ENCODE measurements around the gene SLC5A11.

The SLC5A11 gene

DNA sequence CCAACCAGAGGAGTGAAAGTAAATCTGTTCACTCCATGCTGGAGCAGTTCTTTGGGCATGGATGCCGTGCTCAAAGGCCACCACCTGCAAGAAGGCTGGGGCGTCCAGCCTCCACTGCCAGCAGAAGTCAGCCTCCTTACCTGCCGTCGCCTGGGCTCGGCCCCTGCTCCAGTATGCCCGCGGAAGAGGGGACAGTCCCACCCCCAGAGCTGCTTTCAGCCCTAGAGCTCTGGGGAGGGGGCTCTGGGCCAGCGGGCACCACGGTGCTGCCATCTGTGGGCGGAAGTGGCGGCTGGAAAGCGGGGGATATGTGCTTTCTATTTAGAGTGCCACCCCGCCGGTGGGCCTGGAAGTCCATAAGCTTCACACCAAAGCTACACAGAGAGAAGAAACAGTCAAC, 93.5 kb downstream of the SLC5A11 start:
- Histone ChIP-seq H3K4me3 (IDR thresholded peaks at IDR 0.05; ENCODE audit: insufficient read depth, low read depth, low read length) (no peak overlapping the region), H3K27me3 (ENCODE audit: insufficient read depth, low read depth) (no peaks in the 10 kb centered on the region), H3K79me2 (ENCODE audit: insufficient read depth, low read depth) (no peaks in the 10 kb centered on the region), H3K4me2 (no peak overlapping the region), H4K20me1 (ENCODE audit: insufficient read depth) (no peaks in the 10 kb centered on the region), H3K9ac (no peak overlapping the region), H3K4me1 (ENCODE audit: low read depth, poor library complexity, severe bottlenecking) (no peaks in the 10 kb centered on the region), H2AFZ (ENCODE audit: low read depth) (no peak overlapping the region), H3K27ac (no peak overlapping the region), H3K36me3 (ENCODE audit: insufficient read depth) (no peaks in the 10 kb centered on the region)
- TF ChIP-seq, protein P1, sequence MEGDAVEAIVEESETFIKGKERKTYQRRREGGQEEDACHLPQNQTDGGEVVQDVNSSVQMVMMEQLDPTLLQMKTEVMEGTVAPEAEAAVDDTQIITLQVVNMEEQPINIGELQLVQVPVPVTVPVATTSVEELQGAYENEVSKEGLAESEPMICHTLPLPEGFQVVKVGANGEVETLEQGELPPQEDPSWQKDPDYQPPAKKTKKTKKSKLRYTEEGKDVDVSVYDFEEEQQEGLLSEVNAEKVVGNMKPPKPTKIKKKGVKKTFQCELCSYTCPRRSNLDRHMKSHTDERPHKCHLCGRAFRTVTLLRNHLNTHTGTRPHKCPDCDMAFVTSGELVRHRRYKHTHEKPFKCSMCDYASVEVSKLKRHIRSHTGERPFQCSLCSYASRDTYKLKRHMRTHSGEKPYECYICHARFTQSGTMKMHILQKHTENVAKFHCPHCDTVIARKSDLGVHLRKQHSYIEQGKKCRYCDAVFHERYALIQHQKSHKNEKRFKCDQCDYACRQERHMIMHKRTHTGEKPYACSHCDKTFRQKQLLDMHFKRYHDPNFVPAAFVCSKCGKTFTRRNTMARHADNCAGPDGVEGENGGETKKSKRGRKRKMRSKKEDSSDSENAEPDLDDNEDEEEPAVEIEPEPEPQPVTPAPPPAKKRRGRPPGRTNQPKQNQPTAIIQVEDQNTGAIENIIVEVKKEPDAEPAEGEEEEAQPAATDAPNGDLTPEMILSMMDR (conservative IDR thresholded peaks at IDR 0.05; ENCODE audit: low read depth, low read length): no peak

DNA sequence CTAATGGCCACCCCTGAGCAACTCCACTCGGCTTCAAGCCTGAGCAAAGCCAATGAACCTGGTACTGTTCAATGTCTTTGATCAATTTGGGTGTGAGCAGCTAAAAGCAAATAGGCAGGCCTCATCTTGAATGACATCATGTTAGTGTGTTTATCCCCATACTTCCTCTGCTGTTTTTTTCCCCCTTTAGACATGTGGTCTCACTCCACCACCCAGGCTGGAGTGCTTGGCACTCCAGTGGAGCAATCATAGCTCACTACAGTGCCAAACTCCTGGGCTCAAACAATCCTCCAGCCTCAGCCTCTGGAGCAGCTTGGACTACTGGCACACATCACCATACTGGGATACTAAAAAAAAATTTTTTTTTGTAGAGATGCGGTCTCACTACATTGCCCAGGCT, 94.0 kb downstream of the SLC5A11 start:
- Histone ChIP-seq H3K4me3 (IDR thresholded peaks at IDR 0.05; ENCODE audit: insufficient read depth, low read depth, low read length) (no peak overlapping the region), H3K36me3 (ENCODE audit: insufficient read depth) (no peaks in the 10 kb centered on the region), H3K79me2 (ENCODE audit: insufficient read depth, low read depth) (no peaks in the 10 kb centered on the region), H3K9ac (no peak overlapping the region), H4K20me1 (ENCODE audit: insufficient read depth) (no peaks in the 10 kb centered on the region), H3K27me3 (ENCODE audit: insufficient read depth, low read depth) (no peaks in the 10 kb centered on the region), H2AFZ (ENCODE audit: low read depth) (no peak overlapping the region), H3K4me1 (ENCODE audit: low read depth, poor library complexity, severe bottlenecking) (no peaks in the 10 kb centered on the region), H3K4me2 (no peak overlapping the region), H3K27ac (no peak overlapping the region)
- TF ChIP-seq, protein P1 (conservative IDR thresholded peaks at IDR 0.05; ENCODE audit: low read depth, low read length): no peak

DNA sequence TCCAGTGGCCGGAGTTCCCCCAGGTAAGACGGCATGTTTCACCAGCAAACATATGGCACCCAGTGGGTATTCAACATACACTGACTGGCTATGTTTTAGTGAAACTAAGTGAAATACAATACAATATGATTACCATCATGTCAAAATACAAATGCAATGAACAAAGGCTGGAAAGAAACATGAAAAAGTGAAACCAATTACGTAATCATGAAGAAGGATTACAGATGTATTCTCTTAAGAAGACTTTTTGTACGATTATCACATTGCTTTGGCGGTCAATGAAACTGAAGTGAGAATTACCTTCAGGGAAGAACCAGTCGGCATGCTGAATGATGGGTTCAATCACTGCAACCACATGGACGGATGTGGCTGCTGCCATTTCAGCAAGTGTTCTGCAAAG, 97.7 kb downstream of the SLC5A11 start:
- Histone ChIP-seq H4K20me1 (ENCODE audit: insufficient read depth) (no peaks in the 10 kb centered on the region), H3K4me2 (no peak overlapping the region), H3K27me3 (ENCODE audit: insufficient read depth, low read depth) (no peaks in the 10 kb centered on the region), H3K36me3 (ENCODE audit: insufficient read depth) (no peaks in the 10 kb centered on the region), H3K9ac (no peak overlapping the region), H3K79me2 (ENCODE audit: insufficient read depth, low read depth) (no peaks in the 10 kb centered on the region), H2AFZ (ENCODE audit: low read depth) (no peak overlapping the region), H3K4me3 (IDR thresholded peaks at IDR 0.05; ENCODE audit: insufficient read depth, low read depth, low read length) (no peak overlapping the region), H3K4me1 (ENCODE audit: low read depth, poor library complexity, severe bottlenecking) (no peaks in the 10 kb centered on the region), H3K27ac (no peak overlapping the region)
- TF ChIP-seq, protein P1 (conservative IDR thresholded peaks at IDR 0.05; ENCODE audit: low read depth, low read length): no peak

DNA sequence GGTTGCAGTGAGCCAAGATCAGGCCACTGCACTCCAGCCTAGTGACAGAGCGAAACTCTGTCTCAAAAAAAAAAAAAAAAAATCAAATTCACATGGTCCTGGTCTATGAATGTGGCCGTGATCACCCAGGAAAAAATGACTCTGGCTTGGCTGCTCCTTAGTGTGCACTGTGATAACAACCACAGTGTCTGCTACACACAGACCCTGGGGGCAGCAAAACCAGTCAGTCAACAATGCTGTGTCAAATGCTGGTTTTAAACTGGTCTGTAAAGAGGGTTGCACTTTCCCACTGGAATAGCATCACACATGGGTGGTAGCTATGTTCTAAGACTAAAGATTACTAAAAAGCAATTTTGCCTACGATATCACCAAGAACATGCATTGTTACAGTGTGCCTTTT, 98.4 kb downstream of the SLC5A11 start:
- Histone ChIP-seq H3K27ac (no peak overlapping the region), H3K9ac (no peak overlapping the region), H2AFZ (ENCODE audit: low read depth) (no peak overlapping the region), H3K79me2 (ENCODE audit: insufficient read depth, low read depth) (no peaks in the 10 kb centered on the region), H3K27me3 (ENCODE audit: insufficient read depth, low read depth) (no peaks in the 10 kb centered on the region), H4K20me1 (ENCODE audit: insufficient read depth) (no peaks in the 10 kb centered on the region), H3K4me1 (ENCODE audit: low read depth, poor library complexity, severe bottlenecking) (no peaks in the 10 kb centered on the region), H3K4me3 (IDR thresholded peaks at IDR 0.05; ENCODE audit: insufficient read depth, low read depth, low read length) (no peak overlapping the region), H3K4me2 (no peak overlapping the region), H3K36me3 (ENCODE audit: insufficient read depth) (no peaks in the 10 kb centered on the region)
- TF ChIP-seq, protein P1 (conservative IDR thresholded peaks at IDR 0.05; ENCODE audit: low read depth, low read length): no peak
